22Rv1 (cell line): Measurements from ENCODE around the gene C2orf76.
"Not testable (repeated sequence)": the region's sequence is repeated elsewhere in the genome, so short reads cannot be mapped to it uniquely, and the experiment has no call there.

Experiments
- H3K27ac ChIP-seq: fragments of 450-650 bp; 2 replicates; pipeline ENCODE4 v1.5.1; 2017
- CTCF ChIP-seq: fragments of 450-650 bp; IDR thresholded peaks from 2 replicates; pipeline ENCODE4 v1.5.1; 2017; ENCODE audit warnings: mild to moderate bottlenecking
- ZFX ChIP-seq: fragments of 450-650 bp; IDR thresholded peaks from 2 replicates; pipeline ENCODE4 v1.6.1; 2017; ENCODE audit warnings: antibody characterized with exemption, borderline replicate concordance

C2orf76 gene

GRCh38 chr2:119385466-119385865 is 18.8 kb upstream of the C2orf76 start:
- no peak overlapping the region for H3K27ac ChIP-seq
- TF ChIP-seq CTCF, result no peak
- no peak for TF ChIP-seq ZFX

- no peak for TF ChIP-seq CTCF
- no peak for TF ChIP-seq ZFX
- no peak overlapping the region for H3K27ac ChIP-seq
Observed at GRCh38 chr2:119384971-119385370, 18.3 kb upstream of the C2orf76 start.

GRCh38 chr2:119383410-119384140 is 16.9 kb upstream of the C2orf76 start:
- TF ChIP-seq ZFX (no peak), CTCF (no peak)
- no peak overlapping the region for H3K27ac ChIP-seq

GRCh38 chr2:119378566-119378965 is 11.9 kb upstream of the C2orf76 start:
- no peak for TF ChIP-seq ZFX
- no peak for TF ChIP-seq CTCF
- H3K27ac ChIP-seq, result no peak overlapping the region

GRCh38 chr2:119377993-119378345 is 11.3 kb upstream of the C2orf76 start:
- TF ChIP-seq CTCF, result no peak
- TF ChIP-seq ZFX, result no peak
- no peak overlapping the region for H3K27ac ChIP-seq

GRCh38 chr2:119377294-119377992 is 10.8 kb upstream of the C2orf76 start:
- H3K27ac ChIP-seq, result no peak overlapping the region
- no peak for TF ChIP-seq ZFX
- no peak for TF ChIP-seq CTCF

GRCh38 chr2:119376810-119377209 is 10.2 kb upstream of the C2orf76 start:
- TF ChIP-seq ZFX, result no peak
- no peak for TF ChIP-seq CTCF
- no peak overlapping the region for H3K27ac ChIP-seq

GRCh38 chr2:119376406-119376805 is 9.8 kb upstream of the C2orf76 start:
- H3K27ac ChIP-seq, result not testable (repeated sequence)

GRCh38 chr2:119373907-119374745 is 7.5 kb upstream of the C2orf76 start:
- not testable (repeated sequence) for H3K27ac ChIP-seq
